Measurements from ENCODE around the gene CHAF1A. TPM values are rescaled to one million over a fixed set of nuclear protein-coding genes. Genes with fewer than 3 reads are reported as not detected.

CHAF1A gene
- total RNA-seq, 1 donor from 2014 or later: 23.0 TPM

Other genes with a start within 250 kb of the CHAF1A start
- not detected for gene CREB3L3, start 249.0 kb upstream of the CHAF1A start, total RNA-seq
- 23.9 TPM for gene SIRT6, start 220.1 kb upstream of the CHAF1A start, total RNA-seq
- 2.7 TPM for gene ANKRD24, start 220.0 kb upstream of the CHAF1A start, total RNA-seq
- 1.5 TPM for gene EBI3, start 173.1 kb upstream of the CHAF1A start, total RNA-seq
- 22.2 TPM for gene YJU2, start 155.6 kb upstream of the CHAF1A start, total RNA-seq
- gene SHD, start 123.4 kb upstream of the CHAF1A start, total RNA-seq: not detected
- 1.2 TPM for gene TMIGD2, start 100.3 kb upstream of the CHAF1A start, total RNA-seq
- gene FSD1, start 98.0 kb upstream of the CHAF1A start, total RNA-seq: not detected
- 66.8 TPM for gene STAP2, start 63.8 kb upstream of the CHAF1A start, total RNA-seq
- gene MPND, start 59.1 kb upstream of the CHAF1A start, total RNA-seq: 30.6 TPM
- 78.5 TPM for gene SH3GL1, start 2.1 kb upstream of the CHAF1A start, total RNA-seq
- 107 TPM for gene UBXN6, start 55.2 kb downstream of the CHAF1A start, total RNA-seq
- 45.9 TPM for gene HDGFL2, start 69.7 kb downstream of the CHAF1A start, total RNA-seq
- 27.1 TPM for gene PLIN4, start 115.8 kb downstream of the CHAF1A start, total RNA-seq
- gene PLIN5, start 132.6 kb downstream of the CHAF1A start, total RNA-seq: 30.3 TPM
- 19.4 TPM for gene LRG1, start 137.4 kb downstream of the CHAF1A start, total RNA-seq
- 12.3 TPM for gene SEMA6B, start 157.0 kb downstream of the CHAF1A start, total RNA-seq
- gene TNFAIP8L1, start 236.9 kb downstream of the CHAF1A start, total RNA-seq: 3.9 TPM